ENCODE measurements around the gene PURB. TPM values are rescaled to one million over a fixed set of nuclear protein-coding genes. Genes with fewer than 3 reads are reported as not detected.
A peak's percentile ranks its signal among the peaks of the same experiment; 100 is the strongest.

Gene PURB
- total and polyA plus RNA-seq, 10 of the 15 experiments (the other 5 are each of a cell fraction or from before 2014, with no cell fraction given): 0.77 to 18.6 (median 8.9) TPM

DNA sequence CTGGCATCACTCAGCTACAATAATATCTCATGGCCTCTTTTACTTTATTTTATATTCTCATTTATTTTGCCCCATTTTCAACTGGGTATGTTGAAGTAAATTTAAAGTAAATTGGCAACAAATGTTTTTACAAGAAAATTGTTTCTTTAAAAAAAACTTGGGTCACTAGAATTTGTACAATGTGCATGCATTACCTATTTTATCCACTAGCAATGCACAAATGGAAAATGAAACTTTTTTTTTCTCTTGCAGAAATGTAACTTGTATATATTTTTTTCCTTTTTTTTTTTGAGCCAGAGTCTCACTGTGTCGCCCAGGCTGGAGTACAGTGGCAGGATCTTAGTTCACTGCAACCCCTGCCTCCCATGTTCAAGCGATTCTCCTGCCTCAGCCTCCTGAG, 27.2 kb downstream of the PURB start:
- Histone ChIP-seq H3K4me1 (ENCODE audit: control insufficient read depth, insufficient read depth, low read length) (no peaks in the 10 kb centered on the region), H2AFZ (ENCODE audit: control insufficient read depth, low read depth, low read length) (no peak overlapping the region), H4K20me1 (ENCODE audit: control insufficient read depth, insufficient read depth) (no peaks in the 10 kb centered on the region), H3K79me2 (ENCODE audit: control insufficient read depth, insufficient read depth, low read length) (no peaks in the 10 kb centered on the region), H3K9me3 (replicated peaks; ENCODE audit: control insufficient read depth, insufficient read depth, low read length) (no peaks in the 10 kb centered on the region), H3K27ac (ENCODE audit: control insufficient read depth, insufficient read depth) (no peak overlapping the region), H3K36me3 (ENCODE audit: control insufficient read depth in 2 of 2, insufficient read depth in 2 of 2, low read length in 1 of 2) (no peaks in the 10 kb centered on the region), H3K27me3 (replicated peaks in 1 of 2; ENCODE audit: control insufficient read depth in 2 of 2, insufficient read depth in 2 of 2, low read length in 1 of 2) (no peaks in the 10 kb centered on the region), H3K9ac (ENCODE audit: control insufficient read depth, insufficient read depth, low read length) (no peak overlapping the region), H3K4me3 (no peak overlapping the region), H3K4me2 (ENCODE audit: control insufficient read depth, insufficient read depth) (no peak overlapping the region)
- POLR2A ChIA-PET: interaction anchor here (0.7 to 1.4 kb wide), 3 partner anchors 10 to 32 kb away, joined by 4 to 5 read pairs (median 4); partner anchors contain the start of genes H2AZ2 and PURB
- TF ChIP-seq, protein P1, sequence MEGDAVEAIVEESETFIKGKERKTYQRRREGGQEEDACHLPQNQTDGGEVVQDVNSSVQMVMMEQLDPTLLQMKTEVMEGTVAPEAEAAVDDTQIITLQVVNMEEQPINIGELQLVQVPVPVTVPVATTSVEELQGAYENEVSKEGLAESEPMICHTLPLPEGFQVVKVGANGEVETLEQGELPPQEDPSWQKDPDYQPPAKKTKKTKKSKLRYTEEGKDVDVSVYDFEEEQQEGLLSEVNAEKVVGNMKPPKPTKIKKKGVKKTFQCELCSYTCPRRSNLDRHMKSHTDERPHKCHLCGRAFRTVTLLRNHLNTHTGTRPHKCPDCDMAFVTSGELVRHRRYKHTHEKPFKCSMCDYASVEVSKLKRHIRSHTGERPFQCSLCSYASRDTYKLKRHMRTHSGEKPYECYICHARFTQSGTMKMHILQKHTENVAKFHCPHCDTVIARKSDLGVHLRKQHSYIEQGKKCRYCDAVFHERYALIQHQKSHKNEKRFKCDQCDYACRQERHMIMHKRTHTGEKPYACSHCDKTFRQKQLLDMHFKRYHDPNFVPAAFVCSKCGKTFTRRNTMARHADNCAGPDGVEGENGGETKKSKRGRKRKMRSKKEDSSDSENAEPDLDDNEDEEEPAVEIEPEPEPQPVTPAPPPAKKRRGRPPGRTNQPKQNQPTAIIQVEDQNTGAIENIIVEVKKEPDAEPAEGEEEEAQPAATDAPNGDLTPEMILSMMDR (IDR thresholded peaks at IDR 0.05 in 2 of 3, conservative IDR thresholded peaks at IDR 0.05 in 1 of 3; ENCODE audit: control insufficient read depth in 2 of 3, extremely low read depth in 1 of 3, insufficient read depth in 1 of 3, low read depth in 3 of 3, low read length in 3 of 3): 0 out of 6 replicates have a peak, but pooled peaks of 1 of the 3 experiments have one; percentile 8
- TF ChIP-seq ZNF384 (IDR thresholded peaks at IDR 0.05; ENCODE audit: borderline replicate concordance, low read depth, low read length) (0 out of 2 replicates have a peak, but pooled peaks have one; percentile 25), GATAD2B (conservative IDR thresholded peaks at IDR 0.05; ENCODE audit: low read depth) (no peak)
- DNase-seq (ENCODE audit: low read depth, low spot score): no peak
- CTCF ChIA-PET: interaction anchor here (0.6 to 13.1 kb wide), 20 partner anchors 9 to 485 kb away, joined by 3 to 145 read pairs (median 6); partner anchors contain the start of gene H2AZ2
- no TSS peak for BruUV-seq (replicated peaks)
- 75% methylated on average over 2 of the region's 2 CpGs for WGBS (ENCODE audit: insufficient coverage, insufficient replicate concordance, low lambda C conversion rate, missing lambda C conversion rate)
- RAD21 ChIA-PET (ENCODE audit: unreplicated experiment): interaction anchor here (1.0 to 6.9 kb wide), 11 partner anchors 11 to 278 kb away, joined by 3 to 73 read pairs (median 7); partner anchors contain the start of genes H2AZ2 and PURB
- ATAC-seq: no peak; the same call in 2 of the 3 replicates
- intact Hi-C loops (cut with micrococcal nuclease; ENCODE audit: unreplicated experiment) (no loop called here), in situ Hi-C loops (cut with MboI) (loop anchor here (5.0 kb wide), 2 partner anchors 69 to 279 kb away; no protein-coding TSS in a partner anchor)
- SMC1A ChIA-PET (ENCODE audit: uncharacterized antibody, unreplicated experiment): interaction anchor here (0.7 to 10.3 kb wide), 10 partner anchors 8 to 278 kb away, joined by 3 to 138 read pairs (median 6); no protein-coding TSS in a partner anchor
- FAIRE-seq: no peak
